ENCODE data around the gene CARMIL1.

Gene CARMIL1

GRCh38 chr6:25277386-25277785 is 1.8 kb upstream of the CARMIL1 start:
- H3K36me3 ChIP-seq (ENCODE audit: insufficient read depth, low read length): no peaks in the 10 kb centered on the region
- H3K9me3 ChIP-seq (ENCODE audit: insufficient read depth, low read depth, low read length): no peaks in the 10 kb centered on the region
- H3K4me3 ChIP-seq (ENCODE audit: low read length): no peak overlapping the region
- H3K9ac ChIP-seq (ENCODE audit: low read depth, low read length): no peak overlapping the region
- WGBS: 83% methylated on average over 1 of the region's 1 CpG
- no peaks in the 10 kb centered on the region for H3K27me3 ChIP-seq (ENCODE audit: insufficient read depth, low read length)
- no peak overlapping the region for H3K27ac ChIP-seq (ENCODE audit: low read depth, low read length)
- H3K4me1 ChIP-seq (ENCODE audit: insufficient read depth, low read length): peaks cover 19% of the 10 kb centered on the region

- Histone ChIP-seq H3K27me3 (ENCODE audit: insufficient read depth, low read length) (no peaks in the 10 kb centered on the region), H3K4me3 (ENCODE audit: low read length) (peak overlapping the region; percentile 73), H3K9me3 (ENCODE audit: insufficient read depth, low read depth, low read length) (no peaks in the 10 kb centered on the region), H3K9ac (ENCODE audit: low read depth, low read length) (no peak overlapping the region), H3K4me1 (ENCODE audit: insufficient read depth, low read length) (peaks cover 19% of the 10 kb centered on the region), H3K27ac (ENCODE audit: low read depth, low read length) (no peak overlapping the region), H3K36me3 (ENCODE audit: insufficient read depth, low read length) (no peaks in the 10 kb centered on the region)
- 100% methylated on average over 1 of the region's 1 CpG for WGBS
These were observed 1.3 kb upstream of the CARMIL1 start for GRCh38 chr6:25277857-25278256.

GRCh38 chr6:25278261-25278913 is 787 bp upstream of the CARMIL1 start:
- Histone ChIP-seq H3K4me3 (ENCODE audit: low read length) (peak overlapping the region; percentile 73), H3K9ac (ENCODE audit: low read depth, low read length) (peak overlapping the region; percentile 85), H3K27ac (ENCODE audit: low read depth, low read length) (no peak overlapping the region; the same call in 1 of the 2 replicates), H3K4me1 (ENCODE audit: insufficient read depth, low read length) (peaks cover 19% of the 10 kb centered on the region), H3K36me3 (ENCODE audit: insufficient read depth, low read length) (no peaks in the 10 kb centered on the region), H3K27me3 (ENCODE audit: insufficient read depth, low read length) (no peaks in the 10 kb centered on the region), H3K9me3 (ENCODE audit: insufficient read depth, low read depth, low read length) (no peaks in the 10 kb centered on the region)
- WGBS: 4% methylated on average over 16 of the region's 16 CpGs

- peaks cover under 1% of the 10 kb centered on the region; the same call in 1 of the 2 replicates for H3K36me3 ChIP-seq (ENCODE audit: insufficient read depth, low read length)
- peaks cover 19% of the 10 kb centered on the region for H3K4me1 ChIP-seq (ENCODE audit: insufficient read depth, low read length)
- H3K9me3 ChIP-seq (ENCODE audit: insufficient read depth, low read depth, low read length): no peaks in the 10 kb centered on the region
- no peaks in the 10 kb centered on the region for H3K27me3 ChIP-seq (ENCODE audit: insufficient read depth, low read length)
- under 1% methylated on average over 30 of the region's 31 CpGs for WGBS
- H3K4me3 ChIP-seq (ENCODE audit: low read length): peak overlapping the region; percentile 73
- H3K9ac ChIP-seq (ENCODE audit: low read depth, low read length): peak overlapping the region; percentile 85
- H3K27ac ChIP-seq (ENCODE audit: low read depth, low read length): peak overlapping the region; percentile 83; the same call in 1 of the 2 replicates
These were observed 672 bp downstream of the CARMIL1 start for GRCh38 chr6:25279748-25280343.

- 11% methylated on average over 12 of the region's 13 CpGs for WGBS
- Histone ChIP-seq H3K36me3 (ENCODE audit: insufficient read depth, low read length) (peaks cover 8% of the 10 kb centered on the region; the same call in 1 of the 2 replicates), H3K27ac (ENCODE audit: low read depth, low read length) (no peak overlapping the region; the same call in 1 of the 2 replicates), H3K9ac (ENCODE audit: low read depth, low read length) (peak overlapping the region; percentile 85), H3K4me3 (ENCODE audit: low read length) (peak overlapping the region; percentile 73), H3K9me3 (ENCODE audit: insufficient read depth, low read depth, low read length) (no peaks in the 10 kb centered on the region), H3K4me1 (ENCODE audit: insufficient read depth, low read length) (peaks cover 19% of the 10 kb centered on the region), H3K27me3 (ENCODE audit: insufficient read depth, low read length) (no peaks in the 10 kb centered on the region)
These were observed 1.3 kb downstream of the CARMIL1 start for GRCh38 chr6:25280344-25281074.

- peaks cover 8% of the 10 kb centered on the region; the same call in 1 of the 2 replicates for H3K36me3 ChIP-seq (ENCODE audit: insufficient read depth, low read length)
- 87% methylated on average over 2 of the region's 2 CpGs for WGBS
- no peak overlapping the region for H3K4me3 ChIP-seq (ENCODE audit: low read length)
These were observed 7.7 kb downstream of the CARMIL1 start for GRCh38 chr6:25286891-25287290.

GRCh38 chr6:25287941-25288340 is 8.8 kb downstream of the CARMIL1 start:
- Histone ChIP-seq H3K9ac (ENCODE audit: low read depth, low read length) (no peak overlapping the region), H3K27ac (ENCODE audit: low read depth, low read length) (no peak overlapping the region), H3K36me3 (ENCODE audit: insufficient read depth, low read length) (peaks cover 8% of the 10 kb centered on the region; the same call in 1 of the 2 replicates), H3K9me3 (ENCODE audit: insufficient read depth, low read depth, low read length) (no peaks in the 10 kb centered on the region), H3K27me3 (ENCODE audit: insufficient read depth, low read length) (no peaks in the 10 kb centered on the region), H3K4me1 (ENCODE audit: insufficient read depth, low read length) (peaks cover 11% of the 10 kb centered on the region; the same call in 1 of the 2 replicates), H3K4me3 (ENCODE audit: low read length) (no peak overlapping the region)
- WGBS: 89% methylated on average over 6 of the region's 6 CpGs

More at GRCh38 chr6:25286891-25287290, 7.7 kb downstream of the CARMIL1 start:
- Histone ChIP-seq H3K9ac (ENCODE audit: low read depth, low read length) (no peak overlapping the region), H3K27me3 (ENCODE audit: insufficient read depth, low read length) (no peaks in the 10 kb centered on the region), H3K27ac (ENCODE audit: low read depth, low read length) (no peak overlapping the region), H3K9me3 (ENCODE audit: insufficient read depth, low read depth, low read length) (no peaks in the 10 kb centered on the region), H3K4me1 (ENCODE audit: insufficient read depth, low read length) (peaks cover 4% of the 10 kb centered on the region; the same call in 1 of the 2 replicates)

GRCh38 chr6:25288518-25288917 is 9.3 kb downstream of the CARMIL1 start:
- H3K36me3 ChIP-seq (ENCODE audit: insufficient read depth, low read length): peaks cover 8% of the 10 kb centered on the region; the same call in 1 of the 2 replicates
- H3K9ac ChIP-seq (ENCODE audit: low read depth, low read length): no peak overlapping the region
- H3K27me3 ChIP-seq (ENCODE audit: insufficient read depth, low read length): no peaks in the 10 kb centered on the region
- 87% methylated on average over 2 of the region's 2 CpGs for WGBS
- H3K27ac ChIP-seq (ENCODE audit: low read depth, low read length): no peak overlapping the region
- no peaks in the 10 kb centered on the region for H3K9me3 ChIP-seq (ENCODE audit: insufficient read depth, low read depth, low read length)
- peaks cover 11% of the 10 kb centered on the region; the same call in 1 of the 2 replicates for H3K4me1 ChIP-seq (ENCODE audit: insufficient read depth, low read length)
- H3K4me3 ChIP-seq (ENCODE audit: low read length): no peak overlapping the region

- Histone ChIP-seq H3K27ac (ENCODE audit: low read depth, low read length) (no peak overlapping the region), H3K9ac (ENCODE audit: low read depth, low read length) (no peak overlapping the region), H3K4me3 (ENCODE audit: low read length) (no peak overlapping the region), H3K36me3 (ENCODE audit: insufficient read depth, low read length) (peaks cover 1% of the 10 kb centered on the region; the same call in 1 of the 2 replicates), H3K9me3 (ENCODE audit: insufficient read depth, low read depth, low read length) (no peaks in the 10 kb centered on the region), H3K4me1 (ENCODE audit: insufficient read depth, low read length) (peaks cover 11% of the 10 kb centered on the region; the same call in 1 of the 2 replicates), H3K27me3 (ENCODE audit: insufficient read depth, low read length) (no peaks in the 10 kb centered on the region)
- 93% methylated on average over 5 of the region's 5 CpGs for WGBS
These were observed 11.3 kb downstream of the CARMIL1 start for GRCh38 chr6:25290306-25291060.

- no peak overlapping the region for H3K4me3 ChIP-seq (ENCODE audit: low read length)
- H3K27me3 ChIP-seq (ENCODE audit: insufficient read depth, low read length): no peaks in the 10 kb centered on the region
- H3K9me3 ChIP-seq (ENCODE audit: insufficient read depth, low read depth, low read length): no peaks in the 10 kb centered on the region
- H3K36me3 ChIP-seq (ENCODE audit: insufficient read depth, low read length): no peaks in the 10 kb centered on the region
- H3K4me1 ChIP-seq (ENCODE audit: insufficient read depth, low read length): peaks cover 11% of the 10 kb centered on the region; the same call in 1 of the 2 replicates
- H3K27ac ChIP-seq (ENCODE audit: low read depth, low read length): no peak overlapping the region
- WGBS: 67% methylated on average over 4 of the region's 4 CpGs
- H3K9ac ChIP-seq (ENCODE audit: low read depth, low read length): no peak overlapping the region
These were observed 13.2 kb downstream of the CARMIL1 start for GRCh38 chr6:25292384-25292783.
